H9 (cell line): ENCODE data around the gene SLC22A3. TPM values are rescaled to one million over a fixed set of nuclear protein-coding genes. Genes with fewer than 3 reads are reported as not detected.

Experiments used
- DNase-seq: peaks from one replicate; pipeline ENCODE4 v3.0.0-alpha.2; 2017
- H2AFZ ChIP-seq: one replicate; pipeline ENCODE4 v1.6.1; 2013; ENCODE audit warnings: mild to moderate bottlenecking, low read length, control low read depth, moderate library complexity
- H2AK5ac ChIP-seq: 2 replicates; pipeline ENCODE4 v1.6.1; 2013; ENCODE audit warnings: low read length, control low read depth, mixed read lengths; ENCODE audit not compliant: insufficient read length
- H2BK120ac ChIP-seq: one replicate; pipeline ENCODE4 v1.6.1; 2013; ENCODE audit warnings: low read depth, mild to moderate bottlenecking, low read length, control low read depth, inconsistent platforms; ENCODE audit not compliant: poor library complexity, severe bottlenecking
- H2BK12ac ChIP-seq: 2 replicates; pipeline ENCODE4 v1.6.1; 2013; ENCODE audit warnings: low read length, control low read depth, mixed read lengths, low read depth; ENCODE audit not compliant: insufficient read length
- H2BK15ac ChIP-seq: 2 replicates; pipeline ENCODE4 v1.6.1; 2013; ENCODE audit warnings: low read depth, low read length, control low read depth
- H2BK20ac ChIP-seq: one replicate; pipeline ENCODE4 v1.6.1; 2013; ENCODE audit warnings: low read depth, mild to moderate bottlenecking, low read length, control low read depth, inconsistent platforms; ENCODE audit not compliant: poor library complexity, severe bottlenecking
- H2BK5ac ChIP-seq: 2 replicates; pipeline ENCODE4 v1.6.1; 2013; ENCODE audit warnings: low read length, control low read depth, mixed read lengths; ENCODE audit not compliant: insufficient read length
- H3K14ac ChIP-seq: 2 replicates; pipeline ENCODE4 v1.6.1; 2013; ENCODE audit warnings: low read length, control low read depth; ENCODE audit not compliant: insufficient read depth
- H3K18ac ChIP-seq: 2 replicates; pipeline ENCODE4 v1.6.1; 2013; ENCODE audit warnings: low read depth, mild to moderate bottlenecking, mixed read lengths, low read length, control low read depth; ENCODE audit not compliant: insufficient read length
- H3K23ac ChIP-seq: 2 replicates; pipeline ENCODE4 v1.6.1; 2013; ENCODE audit warnings: low read length, control low read depth, mixed read lengths, low read depth; ENCODE audit not compliant: insufficient read length
- H3K23me2 ChIP-seq: 2 replicates; pipeline ENCODE4 v1.6.1; 2013; ENCODE audit warnings: low read depth, mild to moderate bottlenecking, mixed read lengths, low read length, control low read depth; ENCODE audit not compliant: insufficient read length, poor library complexity, severe bottlenecking
- H3K27ac ChIP-seq: 2 replicates; pipeline ENCODE4 v1.5.1; 2013; ENCODE audit warnings: low read length, control low read depth, mixed read lengths, low read depth; ENCODE audit not compliant: insufficient read length
- H3K27me3 ChIP-seq: 2 replicates; pipeline ENCODE4 v1.6.1; 2013; ENCODE audit warnings: low read length, control low read depth, inconsistent platforms; ENCODE audit not compliant: insufficient read depth
- H3K4ac ChIP-seq: 2 replicates; pipeline ENCODE4 v1.6.1; 2013; ENCODE audit warnings: low read depth, mild to moderate bottlenecking, control low read depth, inconsistent platforms, low read length, moderate library complexity
- H3K4me1 ChIP-seq: 2 replicates; pipeline ENCODE4 v1.6.1; 2013; ENCODE audit warnings: low read length, control low read depth, inconsistent platforms; ENCODE audit not compliant: insufficient read depth
- H3K4me2 ChIP-seq: 2 replicates; pipeline ENCODE4 v1.6.1; 2013; ENCODE audit warnings: low read length, control low read depth, mixed read lengths; ENCODE audit not compliant: insufficient read length, insufficient read depth
- H3K56ac ChIP-seq: 2 replicates; pipeline ENCODE4 v1.6.1; 2013; ENCODE audit warnings: low read depth, mild to moderate bottlenecking, mixed read lengths, low read length, control low read depth; ENCODE audit not compliant: insufficient read length
- H3K79me1 ChIP-seq: 2 replicates; pipeline ENCODE4 v1.6.1; 2013; ENCODE audit warnings: low read depth, mild to moderate bottlenecking, moderate library complexity, low read length, control low read depth, inconsistent platforms; ENCODE audit not compliant: insufficient read depth, poor library complexity, severe bottlenecking
- H3K79me2 ChIP-seq: 2 replicates; pipeline ENCODE4 v1.6.1; 2013; ENCODE audit warnings: low read length, control low read depth, inconsistent platforms; ENCODE audit not compliant: insufficient read depth
- H3K9ac ChIP-seq: 2 replicates; pipeline ENCODE4 v1.6.1; 2013; ENCODE audit warnings: low read length, control low read depth, mixed read lengths; ENCODE audit not compliant: insufficient read length; ENCODE audit errors: extremely low read depth
- H3K9me3 ChIP-seq: one replicate; pipeline ENCODE4 v1.6.1; 2013; ENCODE audit warnings: low read depth, low read length, inconsistent platforms; ENCODE audit not compliant: control insufficient read depth
- H3T11ph ChIP-seq: one replicate; pipeline ENCODE4 v1.6.1; 2013; ENCODE audit warnings: mild to moderate bottlenecking, low read length, control low read depth, inconsistent platforms
- H4K20me1 ChIP-seq: one replicate; pipeline ENCODE4 v1.6.1; 2013; ENCODE audit not compliant: control insufficient read depth, insufficient read length, insufficient read depth
- H4K5ac ChIP-seq: 2 replicates; pipeline ENCODE4 v1.6.1; 2013; ENCODE audit warnings: low read depth, mild to moderate bottlenecking, mixed read lengths, low read length, control low read depth; ENCODE audit not compliant: insufficient read length
- H4K8ac ChIP-seq: replicated peaks from 2 replicates; pipeline ENCODE4 v1.6.1; 2013; ENCODE audit warnings: low read length, control low read depth, mixed read lengths, low read depth; ENCODE audit not compliant: insufficient read length
- H4K91ac ChIP-seq: 2 replicates; pipeline ENCODE4 v1.6.1; 2013; ENCODE audit warnings: low read depth, mild to moderate bottlenecking, moderate library complexity, mixed read lengths, low read length, control low read depth; ENCODE audit not compliant: insufficient read length
- H3K27ac Mint-ChIP-seq, 3 experiments: 2 replicates in 2 of 3; 3 replicates in 1 of 3; pipeline ENCODE4 v1.8.0; 2020 to 2021; ENCODE audit warnings: mixed read lengths in 3 of 3, mild to moderate bottlenecking in 1 of 3, moderate library complexity in 1 of 3
- H3K27me3 Mint-ChIP-seq: 2 replicates; pipeline ENCODE4 v1.8.0; 2021; ENCODE audit warnings: low read depth, mild to moderate bottlenecking, moderate library complexity, mixed read lengths
- H3K36me3 Mint-ChIP-seq, 3 experiments: 2 replicates in 2 of 3; 3 replicates in 1 of 3; pipeline ENCODE4 v1.8.0; 2020 to 2021; ENCODE audit warnings: low read depth in 3 of 3, mixed read lengths in 3 of 3; ENCODE audit not compliant: insufficient read depth in 1 of 3
- H3K4me1 Mint-ChIP-seq, 2 experiments: 2 replicates each; pipeline ENCODE4 v1.8.0; 2020; ENCODE audit warnings: mixed read lengths in 2 of 2
- H3K4me3 Mint-ChIP-seq, 2 experiments: 2 replicates in 1 of 2; 3 replicates in 1 of 2; pipeline ENCODE4 v1.8.0; 2020 to 2021; ENCODE audit warnings: mild to moderate bottlenecking in 2 of 2, mixed read lengths in 2 of 2, moderate library complexity in 1 of 2
- H3K9me3 Mint-ChIP-seq, 2 experiments: 2 replicates in 1 of 2; 3 replicates in 1 of 2; pipeline ENCODE4 v1.8.0; 2020; ENCODE audit warnings: mild to moderate bottlenecking in 2 of 2, mixed read lengths in 2 of 2, moderate library complexity in 1 of 2
- CTCF ChIP-seq: fragments of 200-600 bp; sonication (generic); conservative IDR thresholded peaks from 3 replicates; pipeline ENCODE4 v1.8.0; 2021; ENCODE audit warnings: antibody characterized with exemption, mild to moderate bottlenecking
- WGBS: extraction: QIAGEN DNeasy Blood & Tissue Kit; methylation state at CpG from one replicate; pipeline ENCODE4 v1.1.7; 2013; ENCODE audit warnings: missing lambda C conversion rate, low lambda C conversion rate, mixed read lengths; ENCODE audit not compliant: insufficient read length; ENCODE audit errors: extremely low coverage; 5-methylcytosine and 5-hydroxymethylcytosine counted together
- total RNA-seq: library from RNA; stranded (reverse); gene quantifications from 2 replicates; pipeline ENCODE4 v1.2.1, GENCODE V29; 2021

SLC22A3 gene
- total RNA-seq, 1 experiment from 2014 or later = 2.7 TPM

- WGBS = no CpG with 5 or more reads among the region's 7 CpGs
Observed at GRCh38 chr6:160420969-160421556, 72.9 kb downstream of the SLC22A3 start.

More at GRCh38 chr6:160420969-160421556, 72.9 kb downstream of the SLC22A3 start:
- no peak overlapping the region for H3K9ac ChIP-seq
- no peak overlapping the region for H2BK120ac ChIP-seq
- H2BK5ac ChIP-seq = no peak overlapping the region
- H2AK5ac ChIP-seq = no peak overlapping the region
- H3K4me1 ChIP-seq = no peaks in the 10 kb centered on the region
- H3K18ac ChIP-seq = no peak overlapping the region
- H3K4me1 Mint-ChIP-seq = peaks cover 0 to 3% of the 10 kb centered on the region in 2 experiments; a peak in 2 of 4 replicates
- no peak overlapping the region for H3K4ac ChIP-seq
- no peaks in the 10 kb centered on the region for H3K23me2 ChIP-seq
- H3K27ac ChIP-seq = no peak overlapping the region
- H3K23ac ChIP-seq = no peak overlapping the region
- H3K9me3 ChIP-seq = no peaks in the 10 kb centered on the region
- no peak overlapping the region for H3K4me2 ChIP-seq
- no peak overlapping the region for H3K4me3 Mint-ChIP-seq
- no peak overlapping the region for H2AFZ ChIP-seq
- H3K27me3 Mint-ChIP-seq = no peaks in the 10 kb centered on the region
- 0 out of 7 replicates have a peak overlapping the region, but pooled peaks of 1 of the 3 experiments have one; percentile 27 for H3K27ac Mint-ChIP-seq
- no peak overlapping the region for H2BK20ac ChIP-seq
- H3K79me2 ChIP-seq = no peaks in the 10 kb centered on the region
- TF ChIP-seq CTCF = no peak
- no peaks in the 10 kb centered on the region for H3K36me3 Mint-ChIP-seq
- no peak for DNase-seq
- H2BK15ac ChIP-seq = no peak overlapping the region
- no peak overlapping the region for H4K8ac ChIP-seq
- no peaks in the 10 kb centered on the region for H3K9me3 Mint-ChIP-seq
- H3T11ph ChIP-seq = no peak overlapping the region
- no peaks in the 10 kb centered on the region for H4K20me1 ChIP-seq
- no peak overlapping the region for H3K56ac ChIP-seq
- H3K27me3 ChIP-seq = no peaks in the 10 kb centered on the region
- H4K5ac ChIP-seq = no peak overlapping the region
- H3K14ac ChIP-seq = peak overlapping the region; percentile 15; the same call in 1 of the 2 replicates
- no peak overlapping the region for H4K91ac ChIP-seq
- no peak overlapping the region for H2BK12ac ChIP-seq
- H3K79me1 ChIP-seq = no peaks in the 10 kb centered on the region
